H1 (cell line): Measurements from ENCODE around the gene ZNF407. TPM values are rescaled to one million over a fixed set of nuclear protein-coding genes. Genes with fewer than 3 reads are reported as not detected.

Experiments used
- KDM5A ChIP-seq: fragments of 200-600 bp; IDR thresholded peaks from 2 replicates; pipeline ENCODE4 v1.7.1; 2012; ENCODE audit warnings: mild to moderate bottlenecking, low read length, inconsistent platforms, mixed read lengths
- PHF8 ChIP-seq: fragments of 200-600 bp; sonication (generic); conservative IDR thresholded peaks from 2 replicates; pipeline ENCODE4 v1.7.1; 2012; ENCODE audit warnings: low read depth, mild to moderate bottlenecking, inconsistent platforms, low read length, moderate library complexity
- POLR2AphosphoS5 ChIP-seq: IDR thresholded peaks from 2 replicates; pipeline ENCODE4 v1.6.1; 2011; ENCODE audit warnings: low read depth, low read length
- polyA plus RNA-seq, 7 experiments: library from polyadenylated mRNA; depleted of rRNA in 3 of 7; stranded (reverse) in 5 of 7; unstranded in 2 of 7; fragments of >200 nt in 5 of 7; fragments of 200-250 nt in 2 of 7; gene quantifications; 1 replicate in 5 of 7; 2 replicates in 1 of 7; 4 replicates in 1 of 7; pipeline versions ENCODE4 v1.2.1 to v1.2.3, GENCODE V29; 2011 to 2013; ENCODE audit warnings: missing spikeins in 2 of 7, mixed read lengths in 2 of 7
- total RNA-seq: library from RNA; stranded (reverse); fragmentation: NEBNext Ultra II Directional; extraction: Animal tissue kit (Norgen Biotek cat#: 25700); gene quantifications from 2 replicates; pipeline ENCODE4 v1.2.1, GENCODE V29; 2021
- TF ChIP-seq, protein P1 (sequence below): fragments of 300-600 bp; sonication (generic); IDR thresholded peaks from 2 replicates; pipeline ENCODE4 v1.7.1; 2012; ENCODE audit warnings: low read length, moderate library complexity, mild to moderate bottlenecking, inconsistent platforms; ENCODE audit not compliant: insufficient replicate concordance
- TF ChIP-seq, protein P2 (sequence below): IDR thresholded peaks from 2 replicates; pipeline ENCODE4 v1.6.1; 2012; ENCODE audit warnings: low read length, inconsistent platforms

The ZNF407 gene
- total and polyA plus RNA-seq, 2 of the 8 experiments (the other 6 are each of a cell fraction or from before 2014, with no cell fraction given) = 1.5 to 6.8 TPM

GRCh38 chr18:74665905-74666304 lies 68.2 kb downstream of the ZNF407 start (continued):
- TF ChIP-seq, protein P1, sequence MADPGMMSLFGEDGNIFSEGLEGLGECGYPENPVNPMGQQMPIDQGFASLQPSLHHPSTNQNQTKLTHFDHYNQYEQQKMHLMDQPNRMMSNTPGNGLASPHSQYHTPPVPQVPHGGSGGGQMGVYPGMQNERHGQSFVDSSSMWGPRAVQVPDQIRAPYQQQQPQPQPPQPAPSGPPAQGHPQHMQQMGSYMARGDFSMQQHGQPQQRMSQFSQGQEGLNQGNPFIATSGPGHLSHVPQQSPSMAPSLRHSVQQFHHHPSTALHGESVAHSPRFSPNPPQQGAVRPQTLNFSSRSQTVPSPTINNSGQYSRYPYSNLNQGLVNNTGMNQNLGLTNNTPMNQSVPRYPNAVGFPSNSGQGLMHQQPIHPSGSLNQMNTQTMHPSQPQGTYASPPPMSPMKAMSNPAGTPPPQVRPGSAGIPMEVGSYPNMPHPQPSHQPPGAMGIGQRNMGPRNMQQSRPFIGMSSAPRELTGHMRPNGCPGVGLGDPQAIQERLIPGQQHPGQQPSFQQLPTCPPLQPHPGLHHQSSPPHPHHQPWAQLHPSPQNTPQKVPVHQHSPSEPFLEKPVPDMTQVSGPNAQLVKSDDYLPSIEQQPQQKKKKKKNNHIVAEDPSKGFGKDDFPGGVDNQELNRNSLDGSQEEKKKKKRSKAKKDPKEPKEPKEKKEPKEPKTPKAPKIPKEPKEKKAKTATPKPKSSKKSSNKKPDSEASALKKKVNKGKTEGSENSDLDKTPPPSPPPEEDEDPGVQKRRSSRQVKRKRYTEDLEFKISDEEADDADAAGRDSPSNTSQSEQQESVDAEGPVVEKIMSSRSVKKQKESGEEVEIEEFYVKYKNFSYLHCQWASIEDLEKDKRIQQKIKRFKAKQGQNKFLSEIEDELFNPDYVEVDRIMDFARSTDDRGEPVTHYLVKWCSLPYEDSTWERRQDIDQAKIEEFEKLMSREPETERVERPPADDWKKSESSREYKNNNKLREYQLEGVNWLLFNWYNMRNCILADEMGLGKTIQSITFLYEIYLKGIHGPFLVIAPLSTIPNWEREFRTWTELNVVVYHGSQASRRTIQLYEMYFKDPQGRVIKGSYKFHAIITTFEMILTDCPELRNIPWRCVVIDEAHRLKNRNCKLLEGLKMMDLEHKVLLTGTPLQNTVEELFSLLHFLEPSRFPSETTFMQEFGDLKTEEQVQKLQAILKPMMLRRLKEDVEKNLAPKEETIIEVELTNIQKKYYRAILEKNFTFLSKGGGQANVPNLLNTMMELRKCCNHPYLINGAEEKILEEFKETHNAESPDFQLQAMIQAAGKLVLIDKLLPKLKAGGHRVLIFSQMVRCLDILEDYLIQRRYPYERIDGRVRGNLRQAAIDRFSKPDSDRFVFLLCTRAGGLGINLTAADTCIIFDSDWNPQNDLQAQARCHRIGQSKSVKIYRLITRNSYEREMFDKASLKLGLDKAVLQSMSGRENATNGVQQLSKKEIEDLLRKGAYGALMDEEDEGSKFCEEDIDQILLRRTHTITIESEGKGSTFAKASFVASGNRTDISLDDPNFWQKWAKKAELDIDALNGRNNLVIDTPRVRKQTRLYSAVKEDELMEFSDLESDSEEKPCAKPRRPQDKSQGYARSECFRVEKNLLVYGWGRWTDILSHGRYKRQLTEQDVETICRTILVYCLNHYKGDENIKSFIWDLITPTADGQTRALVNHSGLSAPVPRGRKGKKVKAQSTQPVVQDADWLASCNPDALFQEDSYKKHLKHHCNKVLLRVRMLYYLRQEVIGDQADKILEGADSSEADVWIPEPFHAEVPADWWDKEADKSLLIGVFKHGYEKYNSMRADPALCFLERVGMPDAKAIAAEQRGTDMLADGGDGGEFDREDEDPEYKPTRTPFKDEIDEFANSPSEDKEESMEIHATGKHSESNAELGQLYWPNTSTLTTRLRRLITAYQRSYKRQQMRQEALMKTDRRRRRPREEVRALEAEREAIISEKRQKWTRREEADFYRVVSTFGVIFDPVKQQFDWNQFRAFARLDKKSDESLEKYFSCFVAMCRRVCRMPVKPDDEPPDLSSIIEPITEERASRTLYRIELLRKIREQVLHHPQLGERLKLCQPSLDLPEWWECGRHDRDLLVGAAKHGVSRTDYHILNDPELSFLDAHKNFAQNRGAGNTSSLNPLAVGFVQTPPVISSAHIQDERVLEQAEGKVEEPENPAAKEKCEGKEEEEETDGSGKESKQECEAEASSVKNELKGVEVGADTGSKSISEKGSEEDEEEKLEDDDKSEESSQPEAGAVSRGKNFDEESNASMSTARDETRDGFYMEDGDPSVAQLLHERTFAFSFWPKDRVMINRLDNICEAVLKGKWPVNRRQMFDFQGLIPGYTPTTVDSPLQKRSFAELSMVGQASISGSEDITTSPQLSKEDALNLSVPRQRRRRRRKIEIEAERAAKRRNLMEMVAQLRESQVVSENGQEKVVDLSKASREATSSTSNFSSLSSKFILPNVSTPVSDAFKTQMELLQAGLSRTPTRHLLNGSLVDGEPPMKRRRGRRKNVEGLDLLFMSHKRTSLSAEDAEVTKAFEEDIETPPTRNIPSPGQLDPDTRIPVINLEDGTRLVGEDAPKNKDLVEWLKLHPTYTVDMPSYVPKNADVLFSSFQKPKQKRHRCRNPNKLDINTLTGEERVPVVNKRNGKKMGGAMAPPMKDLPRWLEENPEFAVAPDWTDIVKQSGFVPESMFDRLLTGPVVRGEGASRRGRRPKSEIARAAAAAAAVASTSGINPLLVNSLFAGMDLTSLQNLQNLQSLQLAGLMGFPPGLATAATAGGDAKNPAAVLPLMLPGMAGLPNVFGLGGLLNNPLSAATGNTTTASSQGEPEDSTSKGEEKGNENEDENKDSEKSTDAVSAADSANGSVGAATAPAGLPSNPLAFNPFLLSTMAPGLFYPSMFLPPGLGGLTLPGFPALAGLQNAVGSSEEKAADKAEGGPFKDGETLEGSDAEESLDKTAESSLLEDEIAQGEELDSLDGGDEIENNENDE = no peak
- no peak for TF ChIP-seq POLR2AphosphoS5
- TF ChIP-seq PHF8 = no peak
- TF ChIP-seq KDM5A = no peak
- TF ChIP-seq, protein P2, sequence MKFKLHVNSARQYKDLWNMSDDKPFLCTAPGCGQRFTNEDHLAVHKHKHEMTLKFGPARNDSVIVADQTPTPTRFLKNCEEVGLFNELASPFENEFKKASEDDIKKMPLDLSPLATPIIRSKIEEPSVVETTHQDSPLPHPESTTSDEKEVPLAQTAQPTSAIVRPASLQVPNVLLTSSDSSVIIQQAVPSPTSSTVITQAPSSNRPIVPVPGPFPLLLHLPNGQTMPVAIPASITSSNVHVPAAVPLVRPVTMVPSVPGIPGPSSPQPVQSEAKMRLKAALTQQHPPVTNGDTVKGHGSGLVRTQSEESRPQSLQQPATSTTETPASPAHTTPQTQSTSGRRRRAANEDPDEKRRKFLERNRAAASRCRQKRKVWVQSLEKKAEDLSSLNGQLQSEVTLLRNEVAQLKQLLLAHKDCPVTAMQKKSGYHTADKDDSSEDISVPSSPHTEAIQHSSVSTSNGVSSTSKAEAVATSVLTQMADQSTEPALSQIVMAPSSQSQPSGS = no peak
